ENCODE data around the gene PCDHB8.
"Not testable (repeated sequence)": the region's sequence is repeated elsewhere in the genome, so short reads cannot be mapped to it uniquely, and the experiment has no call there.

Gene PCDHB8

DNA sequence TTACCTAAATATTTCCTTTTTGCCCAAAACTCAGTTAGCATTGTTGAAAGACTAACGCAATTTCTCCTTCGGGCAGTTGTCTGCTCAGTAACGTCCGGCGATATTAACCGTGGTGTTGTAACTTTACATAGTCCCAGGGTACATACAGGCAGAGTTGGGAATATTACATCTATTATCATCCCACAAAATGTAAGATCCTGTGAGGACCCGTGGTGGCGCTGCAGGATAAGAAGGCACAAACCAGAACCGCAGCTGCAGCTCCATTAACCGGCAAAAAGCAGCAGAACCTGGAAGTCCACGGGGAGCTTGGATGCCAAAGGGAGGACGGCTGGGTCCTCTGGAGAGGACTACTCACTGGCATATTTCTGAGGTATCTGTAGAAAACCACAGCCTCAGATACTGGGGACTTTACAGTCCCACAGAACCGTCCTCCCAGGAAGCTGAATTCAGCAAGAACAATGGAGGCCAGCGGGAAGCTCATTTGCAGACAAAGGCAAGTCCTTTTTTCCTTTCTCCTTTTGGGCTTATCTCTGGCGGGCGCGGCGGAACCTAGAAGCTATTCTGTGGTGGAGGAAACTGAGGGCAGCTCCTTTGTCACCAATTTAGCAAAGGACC is at the start of gene PCDHB8:
TSS of gene PCDHB8 (plus strand) at position 214 of the 615 bp plus-strand sequence. CDS start at position 459, 245 bp downstream.
- not testable (repeated sequence) for H3K4me3 Mint-ChIP-seq; H3K4me1 Mint-ChIP-seq; H3K27me3 Mint-ChIP-seq (ENCODE audit: low read depth, poor library complexity); DNase-seq; H3K27ac Mint-ChIP-seq
- Mint-ChIP-seq H3K36me3 (ENCODE audit: low read depth) (peaks cover 17% of the 10 kb centered on the region), H3K9me3 (peaks cover 38% of the 10 kb centered on the region)

GRCh38 chr5:141135030-141135717 is 42.4 kb upstream of the PCDHB8 start, which contains the start of gene PCDHB5:
PCDHB5 (plus strand) TSS chr5:141135206; CDS start chr5:141135435, 229 bp downstream.
- peaks cover 87% of the 10 kb centered on the region for H3K36me3 Mint-ChIP-seq (ENCODE audit: low read depth)
- H3K27me3 Mint-ChIP-seq (ENCODE audit: low read depth, poor library complexity): peaks cover 3% of the 10 kb centered on the region
- peak; percentile 14 for DNase-seq
- TF ChIP-seq, protein P1, sequence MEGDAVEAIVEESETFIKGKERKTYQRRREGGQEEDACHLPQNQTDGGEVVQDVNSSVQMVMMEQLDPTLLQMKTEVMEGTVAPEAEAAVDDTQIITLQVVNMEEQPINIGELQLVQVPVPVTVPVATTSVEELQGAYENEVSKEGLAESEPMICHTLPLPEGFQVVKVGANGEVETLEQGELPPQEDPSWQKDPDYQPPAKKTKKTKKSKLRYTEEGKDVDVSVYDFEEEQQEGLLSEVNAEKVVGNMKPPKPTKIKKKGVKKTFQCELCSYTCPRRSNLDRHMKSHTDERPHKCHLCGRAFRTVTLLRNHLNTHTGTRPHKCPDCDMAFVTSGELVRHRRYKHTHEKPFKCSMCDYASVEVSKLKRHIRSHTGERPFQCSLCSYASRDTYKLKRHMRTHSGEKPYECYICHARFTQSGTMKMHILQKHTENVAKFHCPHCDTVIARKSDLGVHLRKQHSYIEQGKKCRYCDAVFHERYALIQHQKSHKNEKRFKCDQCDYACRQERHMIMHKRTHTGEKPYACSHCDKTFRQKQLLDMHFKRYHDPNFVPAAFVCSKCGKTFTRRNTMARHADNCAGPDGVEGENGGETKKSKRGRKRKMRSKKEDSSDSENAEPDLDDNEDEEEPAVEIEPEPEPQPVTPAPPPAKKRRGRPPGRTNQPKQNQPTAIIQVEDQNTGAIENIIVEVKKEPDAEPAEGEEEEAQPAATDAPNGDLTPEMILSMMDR (IDR thresholded peaks at IDR 0.05): no peak
- H3K4me3 Mint-ChIP-seq: peak within 1 kb of the TSS; percentile 88
- H3K27ac Mint-ChIP-seq: peak within 1 kb of the TSS; percentile 85
- peaks cover 92% of the 10 kb centered on the region for H3K9me3 Mint-ChIP-seq
- H3K4me1 Mint-ChIP-seq: no peaks in the 10 kb centered on the region

DNA sequence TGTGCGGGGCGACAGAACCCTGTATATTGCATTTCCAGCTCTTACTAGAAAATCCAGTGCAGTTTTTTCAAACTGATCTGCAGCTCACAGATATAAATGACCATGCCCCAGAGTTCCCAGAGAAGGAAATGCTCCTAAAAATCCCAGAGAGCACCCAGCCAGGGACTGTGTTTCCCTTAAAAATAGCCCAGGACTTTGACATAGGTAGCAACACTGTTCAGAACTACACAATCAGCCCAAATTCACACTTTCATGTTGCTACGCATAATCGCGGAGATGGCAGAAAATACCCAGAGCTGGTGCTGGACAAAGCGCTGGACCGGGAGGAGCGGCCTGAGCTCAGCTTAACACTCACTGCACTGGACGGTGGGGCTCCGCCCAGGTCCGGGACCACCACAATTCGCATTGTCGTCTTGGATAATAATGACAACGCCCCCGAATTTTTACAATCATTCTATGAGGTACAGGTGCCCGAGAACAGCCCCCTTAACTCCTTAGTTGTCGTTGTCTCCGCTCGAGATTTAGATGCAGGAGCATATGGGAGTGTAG is 41.8 kb upstream of the PCDHB8 start:
- DNase-seq: no peak
- peaks cover 90% of the 10 kb centered on the region for H3K9me3 Mint-ChIP-seq
- H3K27me3 Mint-ChIP-seq (ENCODE audit: low read depth, poor library complexity): peaks cover 3% of the 10 kb centered on the region
- peak overlapping the region; percentile 88 for H3K4me3 Mint-ChIP-seq
- no peaks in the 10 kb centered on the region for H3K4me1 Mint-ChIP-seq
- H3K27ac Mint-ChIP-seq: no peak overlapping the region
- TF ChIP-seq, protein P1 (IDR thresholded peaks at IDR 0.05): no peak
- H3K36me3 Mint-ChIP-seq (ENCODE audit: low read depth): peaks cover 82% of the 10 kb centered on the region

- not testable (repeated sequence) for H3K27me3 Mint-ChIP-seq (ENCODE audit: low read depth, poor library complexity); DNase-seq; H3K4me3 Mint-ChIP-seq; H3K27ac Mint-ChIP-seq; H3K4me1 Mint-ChIP-seq
- peaks cover 74% of the 10 kb centered on the region for H3K36me3 Mint-ChIP-seq (ENCODE audit: low read depth)
- H3K9me3 Mint-ChIP-seq: peaks cover 86% of the 10 kb centered on the region
Measured at GRCh38 chr5:141137346-141137745, 40.2 kb upstream of the PCDHB8 start.

GRCh38 chr5:141149812-141150211 is 27.8 kb upstream of the PCDHB8 start, which contains the start of gene PCDHB6:
PCDHB6 (plus strand) TSS chr5:141150057; CDS start chr5:141150258, 201 bp downstream.
- Mint-ChIP-seq H3K4me1 (no peaks in the 10 kb centered on the region), H3K9me3 (peaks cover 74% of the 10 kb centered on the region), H3K27ac (no peak within 1 kb of the TSS), H3K27me3 (ENCODE audit: low read depth, poor library complexity) (no peaks in the 10 kb centered on the region), H3K4me3 (no peak within 1 kb of the TSS), H3K36me3 (ENCODE audit: low read depth) (peaks cover 51% of the 10 kb centered on the region)
- TF ChIP-seq, protein P1 (IDR thresholded peaks at IDR 0.05): no peak
- no peak for DNase-seq

GRCh38 chr5:141150224-141150992 is 27.2 kb upstream of the PCDHB8 start:
- Mint-ChIP-seq H3K4me3 (no peak overlapping the region), H3K27me3 (ENCODE audit: low read depth, poor library complexity) (no peaks in the 10 kb centered on the region), H3K36me3 (ENCODE audit: low read depth) (peaks cover 53% of the 10 kb centered on the region), H3K4me1 (no peaks in the 10 kb centered on the region), H3K27ac (no peak overlapping the region), H3K9me3 (peaks cover 75% of the 10 kb centered on the region)
- TF ChIP-seq, protein P1 (IDR thresholded peaks at IDR 0.05): no peak
- no peak for DNase-seq

All from nephron progenitor cell (in vitro differentiated cells).